BJ (cell line): ENCODE data around the gene STON1. TPM values are rescaled to one million over a fixed set of nuclear protein-coding genes. Genes with fewer than 3 reads are reported as not detected.
A peak's percentile ranks its signal among the peaks of the same experiment; 100 is the strongest.

Experiments
- CTCF ChIA-PET: fragments of 350-600 bp; formaldehyde crosslinking; extraction: SDS; loops from one replicate; lab custom pipeline; 2021; ENCODE audit warnings: antibody characterized with exemption, inconsistent platforms; lab: Yijun Ruan, JAX
- POLR2A ChIA-PET: fragments of 300-600 bp; sonication (Branson Sonifier 250); formaldehyde crosslinking; extraction: SDS; loops from one replicate; lab custom pipeline; 2021; ENCODE audit warnings: antibody characterized with exemption; lab: Charles Lee
- DNase-seq: peaks from one replicate; pipeline ENCODE4 v3.0.0-alpha.2; 2011; ENCODE audit warnings: low read depth
- H3K27me3 ChIP-seq: 2 replicates; pipeline ENCODE4 v1.6.0; 2011; ENCODE audit warnings: low read length; ENCODE audit not compliant: control insufficient read depth, insufficient read depth
- H3K36me3 ChIP-seq: 2 replicates; pipeline ENCODE4 v1.5.1; 2011; ENCODE audit warnings: low read length; ENCODE audit not compliant: control insufficient read depth, insufficient read depth
- H3K4me3 ChIP-seq: 2 replicates; pipeline ENCODE4 v1.5.1; 2011; ENCODE audit warnings: low read depth, mild to moderate bottlenecking, control low read depth, low read length
- CTCF ChIP-seq: IDR thresholded peaks from 2 replicates; pipeline ENCODE4 v1.5.1; 2011; ENCODE audit warnings: low read depth, mild to moderate bottlenecking, control low read depth, inconsistent platforms, low read length, moderate library complexity; ENCODE audit not compliant: insufficient read depth
- polyA plus RNA-seq: library from polyadenylated mRNA; depleted of rRNA; stranded (reverse); fragments of >200 nt; gene quantifications from 2 replicates; pipeline ENCODE4 v1.2.3, GENCODE V29; 2011

Gene STON1
- polyA plus RNA-seq, 1 experiment, result 4.0 TPM

DNA sequence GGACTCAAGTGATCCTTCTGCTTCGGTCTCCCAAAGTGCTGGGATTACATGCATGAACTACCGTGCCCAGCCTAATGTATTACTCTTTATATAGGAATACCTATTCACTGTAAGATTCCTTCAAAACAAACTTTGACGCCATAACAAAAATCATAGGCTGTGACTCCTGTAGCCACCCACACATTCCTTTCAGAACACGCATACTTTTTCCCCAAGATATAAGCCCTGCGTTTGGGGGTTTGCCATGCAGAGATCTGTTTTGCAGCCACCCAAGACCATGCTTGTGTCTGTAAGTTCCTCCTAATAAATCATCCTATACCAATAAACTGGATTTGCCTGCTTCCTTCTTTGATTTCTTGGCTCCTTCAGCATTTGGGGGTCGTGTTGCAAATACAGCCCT, 46.0 kb upstream of the STON1 start:
- ChIA-PET POLR2A (no interaction called here), CTCF (no interaction called here)
- TF ChIP-seq CTCF, result no peak
- no peak for DNase-seq
- peaks cover 1% of the 10 kb centered on the region for H3K36me3 ChIP-seq
- no peak overlapping the region for H3K4me3 ChIP-seq
- no peaks in the 10 kb centered on the region for H3K27me3 ChIP-seq

GRCh38 chr2:48488545-48488944, 41.4 kb upstream of the STON1 start:
- no peak for DNase-seq
- Histone ChIP-seq H3K27me3 (no peaks in the 10 kb centered on the region), H3K36me3 (no peaks in the 10 kb centered on the region), H3K4me3 (no peak overlapping the region)
- CTCF ChIA-PET, result interaction anchor here (0.8 kb wide), 1 partner anchor 11 kb away, joined by 3 read pairs; no protein-coding TSS in a partner anchor
- POLR2A ChIA-PET, result no interaction called here
- no peak for TF ChIP-seq CTCF

DNA sequence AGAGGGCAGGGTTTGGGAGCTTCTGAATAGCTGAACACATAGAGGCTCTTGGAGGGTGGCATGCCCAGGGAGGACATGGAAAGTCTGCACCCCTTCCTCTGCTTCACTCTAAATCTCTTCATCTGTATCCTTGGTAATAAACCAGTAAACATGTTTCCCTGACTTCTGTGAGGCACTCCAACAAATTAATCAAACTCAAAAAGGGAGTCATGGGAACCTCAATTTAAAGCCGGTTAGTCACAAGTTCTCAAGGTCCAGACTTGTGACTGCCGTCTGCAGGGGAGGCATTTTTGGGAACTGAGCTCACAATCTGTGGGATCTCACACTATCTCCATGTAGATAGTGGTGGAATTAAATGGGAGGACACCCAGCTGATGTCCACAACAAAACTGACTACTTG, 33.1 kb upstream of the STON1 start:
- peak; percentile 43 for DNase-seq
- no peak overlapping the region for H3K4me3 ChIP-seq
- H3K27me3 ChIP-seq, result no peaks in the 10 kb centered on the region
- TF ChIP-seq CTCF, result no peak
- H3K36me3 ChIP-seq, result peaks cover 4% of the 10 kb centered on the region
- ChIA-PET POLR2A (no interaction called here), CTCF (interaction anchor here (1.2 kb wide), 1 partner anchor 26 kb away, joined by 7 read pairs; no protein-coding TSS in a partner anchor)

GRCh38 chr2:48504647-48505327, 25.2 kb upstream of the STON1 start:
- POLR2A ChIA-PET, result no interaction called here
- no peak for TF ChIP-seq CTCF
- CTCF ChIA-PET, result interaction anchor here (0.6 to 1.5 kb wide), 4 partner anchors 25 to 1016 kb away, joined by 3 to 7 read pairs (median 3); partner anchors contain the start of gene STON1
- H3K36me3 ChIP-seq, result peaks cover 2% of the 10 kb centered on the region; the same call in 1 of the 2 replicates
- no peak overlapping the region for H3K4me3 ChIP-seq
- H3K27me3 ChIP-seq, result no peaks in the 10 kb centered on the region
- no peak for DNase-seq

DNA sequence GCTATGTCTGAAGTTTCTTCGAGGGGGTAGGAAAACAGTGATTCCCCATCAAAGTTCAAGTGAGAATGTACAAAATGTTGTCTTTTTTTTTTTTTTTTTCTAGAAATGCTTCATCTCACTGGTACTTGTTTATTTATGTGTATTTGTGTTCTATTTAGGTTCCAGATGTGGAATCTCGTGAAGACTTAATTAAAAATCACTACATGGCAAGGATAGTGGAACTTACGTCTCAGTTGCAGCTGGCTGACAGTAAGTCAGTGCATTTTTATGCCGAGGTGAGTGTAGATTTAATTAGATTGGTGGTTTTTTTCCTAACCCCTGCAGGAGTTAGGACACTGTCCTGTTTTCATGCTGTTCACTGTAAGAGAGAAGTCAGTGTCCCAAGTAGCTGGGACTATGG, 22.8 kb upstream of the STON1 start:
- ChIA-PET CTCF (no interaction called here), POLR2A (no interaction called here)

More for the DNA sequence above, 22.8 kb upstream of the STON1 start:
- H3K36me3 ChIP-seq, result peaks cover 2% of the 10 kb centered on the region; the same call in 1 of the 2 replicates
- TF ChIP-seq CTCF, result no peak
- DNase-seq, result no peak
- no peak overlapping the region for H3K4me3 ChIP-seq
- H3K27me3 ChIP-seq, result no peaks in the 10 kb centered on the region
